ENCODE measurements around the gene TADA3. TPM values are rescaled to one million over a fixed set of nuclear protein-coding genes. Genes with fewer than 3 reads are reported as not detected.

TADA3 gene
- total and polyA plus RNA-seq, 2 of the 4 experiments (the other 2 are of a cell fraction) = 68.0 to 83.0 TPM

- Histone ChIP-seq H3K23ac (ENCODE audit: low read depth, low read length) (no peak overlapping the region), H4K8ac (ENCODE audit: low read depth in 2 of 2, low read length in 2 of 2) (no peak overlapping the region), H3K4me3 (ENCODE audit: insufficient read depth, low read depth, low read length) (no peak overlapping the region), H3K4me1 (ENCODE audit: control insufficient read depth, insufficient read depth, low read length) (peaks cover 3% of the 10 kb centered on the region), H3K79me1 (ENCODE audit: low read depth in 1 of 2, low read length in 2 of 2) (peaks cover 0 to 3% of the 10 kb centered on the region in 2 experiments; a peak in 2 of 4 replicates), H3K27ac (ENCODE audit: insufficient read depth, low read length) (no peak overlapping the region), H2BK20ac (ENCODE audit: low read depth, low read length) (no peak overlapping the region), H3K36me3 (ENCODE audit: control insufficient read depth, insufficient read depth, low read length) (peaks cover 29% of the 10 kb centered on the region), H2BK15ac (ENCODE audit: low read depth, low read length) (no peak overlapping the region), H2AK9ac (replicated peaks; ENCODE audit: low read depth, low read length, poor library complexity) (peak overlapping the region; percentile 9), H4K20me1 (ENCODE audit: insufficient read depth, low read length) (no peaks in the 10 kb centered on the region), H3K27me3 (ENCODE audit: control insufficient read depth, insufficient read depth, low read length) (no peaks in the 10 kb centered on the region), H3K18ac (ENCODE audit: low read depth, low read length) (no peak overlapping the region), H3K9ac (ENCODE audit: low read depth, low read length) (no peak overlapping the region), H3K4me2 (ENCODE audit: low read depth, low read length) (no peak overlapping the region), H4K91ac (ENCODE audit: insufficient read depth, low read depth, low read length) (no peak overlapping the region), H4K5ac (ENCODE audit: low read depth, low read length) (no peak overlapping the region), H3K14ac (replicated peaks; ENCODE audit: low read depth, low read length) (no peak overlapping the region), H2AK5ac (ENCODE audit: low read depth, low read length) (no peak overlapping the region), H3K56ac (ENCODE audit: extremely low read depth, insufficient read depth, low read length) (no peak overlapping the region), H3K9me3 (ENCODE audit: control insufficient read depth, insufficient read depth, low read length) (no peaks in the 10 kb centered on the region), H2BK120ac (ENCODE audit: low read depth, low read length) (no peak overlapping the region), H3K9me1 (ENCODE audit: insufficient read depth, low read length) (peaks cover 9% of the 10 kb centered on the region; the same call in 1 of the 2 replicates), H2BK5ac (ENCODE audit: low read depth, low read length, poor library complexity, severe bottlenecking) (no peak overlapping the region), H2AFZ (replicated peaks; ENCODE audit: low read length, poor library complexity) (no peak overlapping the region), H3K4ac (ENCODE audit: low read depth, low read length) (no peak overlapping the region)
- intact Hi-C loops (cut with micrococcal nuclease) (no loop called here), dilution Hi-C loops (cut with HindIII; ENCODE audit: low sequenced_read_pairs, unreplicated experiment) (no loop called here), in situ Hi-C loops (cut with MboI; ENCODE audit: low sequenced_read_pairs) (no loop called here)
- CTCF ChIA-PET = no interaction called here
- TF ChIP-seq CTCF (conservative IDR thresholded peaks at IDR 0.05; ENCODE audit: low read depth, low read length) = no peak
- TF ChIP-seq CEBPB (IDR thresholded peaks at IDR 0.05; ENCODE audit: low read depth, low read length) = no peak
- no peak for TF ChIP-seq BHLHE40 (IDR thresholded peaks at IDR 0.05; ENCODE audit: low read depth, low read length)
- ATAC-seq (ENCODE audit: low read depth) = no peak
- no TSS peak for BruUV-seq (replicated peaks)
- POLR2A ChIA-PET (ENCODE audit: unreplicated experiment) = no interaction called here
- no peak for DNase-seq
- WGBS, 2 experiments (ENCODE audit: extremely low coverage in 2 of 2, insufficient read length in 1 of 2) = 88% methylated on average over 4 of the region's 8 CpGs; no CpG with 5 or more reads in 1 of the 2 experiments
These were observed 12.4 kb downstream of the TADA3 start for GRCh38 chr3:9779721-9780457.

Measured in IMR-90 (cell line).